Immature natural killer cell (primary cell): Measurements from ENCODE around the gene CPSF4L. TPM values are rescaled to one million over a fixed set of nuclear protein-coding genes. Genes with fewer than 3 reads are reported as not detected.

Experiments used
- DNase-seq, 3 donors: peaks; one replicate each; pipeline ENCODE4 v3.0.0; 2022; ENCODE audit warnings: mixed read lengths in 1 of 3
- H3K27ac Mint-ChIP-seq, 6 donors: one replicate each; pipeline ENCODE4 v1.8.0; 2020; ENCODE audit warnings: mixed read lengths in 6 of 6, mild to moderate bottlenecking in 5 of 6, inconsistent platforms in 4 of 6, moderate library complexity in 3 of 6
- H3K27me3 Mint-ChIP-seq, 3 donors: one replicate each; pipeline ENCODE4 v1.8.0; 2020 to 2021; ENCODE audit warnings: low read depth in 3 of 3, mild to moderate bottlenecking in 3 of 3, mixed read lengths in 3 of 3, moderate library complexity in 3 of 3, inconsistent platforms in 1 of 3
- H3K36me3 Mint-ChIP-seq, 3 donors: one replicate each; pipeline ENCODE4 v1.8.0; 2020; ENCODE audit warnings: mixed read lengths in 3 of 3, inconsistent platforms in 2 of 3, mild to moderate bottlenecking in 2 of 3
- H3K4me1 Mint-ChIP-seq, 2 donors: one replicate each; pipeline ENCODE4 v1.8.0; 2020; ENCODE audit warnings: inconsistent platforms in 2 of 2, mild to moderate bottlenecking in 2 of 2, mixed read lengths in 2 of 2, moderate library complexity in 1 of 2
- H3K4me3 Mint-ChIP-seq, 5 donors: one replicate each; pipeline ENCODE4 v1.8.0; 2020; ENCODE audit warnings: mild to moderate bottlenecking in 5 of 5, mixed read lengths in 5 of 5, inconsistent platforms in 3 of 5, moderate library complexity in 3 of 5
- H3K9me3 Mint-ChIP-seq, 6 donors: one replicate each; pipeline ENCODE4 v1.8.0; 2020; ENCODE audit warnings: mild to moderate bottlenecking in 6 of 6, mixed read lengths in 6 of 6, inconsistent platforms in 4 of 6, moderate library complexity in 3 of 6
- polyA plus RNA-seq, 3 donors: library from polyadenylated mRNA; unstranded; fragments of 300-500 nt; fragmentation: Illumina TruSeq; gene quantifications; one replicate each; pipeline ENCODE4 v1.2.3, GENCODE V29; 2021

The CPSF4L gene
- polyA plus RNA-seq, 3 donors from 2014 or later = not detected

DNA sequence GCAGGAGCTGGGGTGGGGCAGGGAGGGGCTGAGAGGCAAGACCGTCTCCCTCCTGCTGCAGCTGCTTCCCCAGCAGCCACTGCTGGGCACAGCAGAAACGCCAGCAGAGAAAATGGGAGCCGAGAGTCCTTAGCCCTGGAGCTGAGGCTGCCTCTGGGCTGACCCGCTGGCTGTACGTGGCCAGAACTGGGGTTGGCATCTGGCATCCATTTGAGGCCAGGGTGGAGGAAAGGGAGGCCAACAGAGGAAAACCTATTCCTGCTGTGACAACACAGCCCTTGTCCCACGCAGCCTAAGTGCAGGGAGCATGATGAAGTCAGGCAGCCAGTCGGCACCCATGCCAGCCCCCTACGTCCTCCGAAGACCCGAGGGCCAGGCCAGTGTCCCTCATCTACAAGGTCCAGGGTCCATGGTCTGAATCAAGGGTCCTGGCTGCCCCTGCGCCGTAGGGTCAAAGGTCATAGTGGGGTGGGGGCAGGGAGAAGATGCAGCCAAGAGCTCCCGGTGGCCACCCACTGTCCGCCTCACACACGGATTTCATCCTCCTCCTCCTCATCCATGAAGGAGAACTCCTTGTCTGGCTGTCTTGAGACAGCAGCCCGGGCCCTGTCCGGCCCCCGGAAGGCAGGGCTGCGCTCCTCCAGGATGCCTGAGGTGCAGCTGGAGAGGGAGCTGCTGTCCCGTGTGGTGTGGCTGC, 23.4 kb upstream of the CPSF4L start:
- DNase-seq = no peak
- peaks cover 0 to 6% (median 4%) of the 10 kb centered on the region in 3 donors for H3K27me3 Mint-ChIP-seq
- H3K4me1 Mint-ChIP-seq = peaks cover under 1 to 1% of the 10 kb centered on the region in 2 donors
- no peak overlapping the region for H3K4me3 Mint-ChIP-seq
- no peaks in the 10 kb centered on the region for H3K36me3 Mint-ChIP-seq
- H3K9me3 Mint-ChIP-seq = no peaks in the 10 kb centered on the region
- no peak overlapping the region for H3K27ac Mint-ChIP-seq

GRCh38 chr17:73284354-73284753, 22.7 kb upstream of the CPSF4L start:
- Mint-ChIP-seq H3K27ac (no peak overlapping the region), H3K9me3 (no peaks in the 10 kb centered on the region), H3K27me3 (peaks cover 0 to 6% (median 4%) of the 10 kb centered on the region in 3 donors), H3K36me3 (no peaks in the 10 kb centered on the region), H3K4me1 (no peaks in the 10 kb centered on the region), H3K4me3 (no peak overlapping the region)
- no peak for DNase-seq

DNA sequence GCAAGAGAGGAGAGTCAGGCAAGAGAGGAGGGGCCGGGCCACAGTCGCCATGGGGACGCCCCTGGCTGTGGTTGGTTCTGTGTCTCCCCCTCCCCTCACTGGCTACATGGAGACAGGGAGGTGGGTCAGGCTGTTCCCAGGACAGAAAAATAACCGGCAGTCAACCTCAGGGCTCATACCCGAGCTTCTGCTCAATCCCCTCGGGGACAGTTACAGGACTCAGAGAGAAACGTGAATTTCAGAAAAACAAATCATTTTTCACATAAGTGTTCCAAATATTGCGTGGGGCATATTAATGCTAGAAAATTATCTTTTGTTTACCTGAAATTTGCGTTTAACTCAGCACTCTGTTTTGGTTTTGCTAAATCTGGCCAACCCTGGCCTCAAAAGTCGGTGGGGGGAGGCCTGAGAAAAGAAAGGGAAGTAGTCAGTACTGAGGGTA, 22.2 kb upstream of the CPSF4L start:
- H3K9me3 Mint-ChIP-seq = no peaks in the 10 kb centered on the region
- H3K4me1 Mint-ChIP-seq = no peaks in the 10 kb centered on the region
- H3K27ac Mint-ChIP-seq = no peak overlapping the region
- H3K36me3 Mint-ChIP-seq = no peaks in the 10 kb centered on the region
- no peak for DNase-seq
- no peak overlapping the region for H3K4me3 Mint-ChIP-seq
- peaks cover 0 to 6% (median 6%) of the 10 kb centered on the region in 3 donors for H3K27me3 Mint-ChIP-seq

DNA sequence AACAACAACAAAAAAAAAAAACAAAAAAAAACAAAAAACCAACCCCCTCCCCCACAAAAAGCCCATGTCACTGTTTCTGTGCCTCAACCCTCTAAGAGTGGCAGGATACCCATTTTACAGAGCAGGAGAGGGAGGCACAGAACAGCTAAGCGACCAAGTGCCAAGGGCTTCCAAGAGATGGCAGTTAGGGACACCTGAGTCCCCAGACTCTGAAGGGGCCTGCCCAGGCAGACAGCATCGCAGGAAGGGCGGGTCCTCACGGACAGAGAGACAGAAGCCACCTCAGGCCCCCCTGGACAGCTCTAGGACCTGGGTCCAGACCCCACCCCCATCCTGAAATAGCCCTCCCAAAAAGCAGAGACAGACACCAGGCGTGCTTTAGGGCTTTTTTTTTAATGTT, 21.6 kb upstream of the CPSF4L start:
- no peak overlapping the region for H3K4me3 Mint-ChIP-seq
- no peaks in the 10 kb centered on the region for H3K9me3 Mint-ChIP-seq
- H3K36me3 Mint-ChIP-seq = no peaks in the 10 kb centered on the region
- DNase-seq = no peak
- H3K4me1 Mint-ChIP-seq = no peaks in the 10 kb centered on the region
- peaks cover 0 to 6% (median 6%) of the 10 kb centered on the region in 3 donors for H3K27me3 Mint-ChIP-seq
- no peak overlapping the region for H3K27ac Mint-ChIP-seq

DNA sequence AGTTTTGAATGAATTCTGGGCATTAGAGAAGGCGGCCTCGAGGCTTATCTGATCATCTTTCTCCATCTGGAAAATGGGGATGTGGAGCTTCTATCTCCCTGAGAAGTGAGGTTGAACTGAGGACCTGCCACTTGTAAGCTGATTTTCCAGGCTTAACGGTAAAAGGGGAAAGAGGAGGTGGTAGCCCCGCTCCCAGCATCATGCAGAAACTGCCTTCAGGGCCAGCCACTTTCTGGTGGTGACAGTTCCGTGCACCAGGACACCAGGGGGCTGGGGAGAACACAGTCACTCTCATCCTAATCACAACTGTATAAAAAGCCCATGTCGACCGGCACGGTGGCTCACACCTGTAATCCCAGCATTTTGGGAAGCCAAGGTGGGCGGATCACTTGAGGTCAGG, 20.9 kb upstream of the CPSF4L start:
- H3K27me3 Mint-ChIP-seq = peaks cover 0 to 6% (median 5%) of the 10 kb centered on the region in 3 donors
- H3K4me3 Mint-ChIP-seq = no peak overlapping the region
- no peaks in the 10 kb centered on the region for H3K4me1 Mint-ChIP-seq
- H3K9me3 Mint-ChIP-seq = no peaks in the 10 kb centered on the region
- H3K27ac Mint-ChIP-seq = no peak overlapping the region
- no peak for DNase-seq
- no peaks in the 10 kb centered on the region for H3K36me3 Mint-ChIP-seq

DNA sequence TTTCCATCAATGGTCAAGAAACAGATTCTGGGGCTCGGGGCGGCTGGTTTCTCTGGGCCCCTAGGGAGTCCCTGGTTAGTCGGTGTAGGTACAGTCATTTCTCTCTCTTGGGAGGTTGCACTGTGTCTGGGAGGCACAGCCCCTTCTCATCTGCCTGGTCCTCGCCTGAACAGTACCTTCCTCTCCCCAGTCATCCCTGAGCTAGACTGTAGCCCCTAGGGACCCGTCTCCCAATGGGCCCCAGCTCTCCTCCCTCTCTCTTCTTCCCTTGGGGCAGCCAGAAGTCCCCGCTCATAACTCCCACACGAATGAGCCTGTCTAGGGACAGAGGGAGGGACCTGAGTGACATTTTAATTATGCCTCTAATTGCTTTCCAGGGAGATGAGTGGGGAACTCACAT, 20.2 kb upstream of the CPSF4L start:
- no peaks in the 10 kb centered on the region for H3K36me3 Mint-ChIP-seq
- H3K27ac Mint-ChIP-seq = no peak overlapping the region
- H3K4me3 Mint-ChIP-seq = no peak overlapping the region
- no peaks in the 10 kb centered on the region for H3K4me1 Mint-ChIP-seq
- peaks cover 0 to 6% (median 4%) of the 10 kb centered on the region in 3 donors for H3K27me3 Mint-ChIP-seq
- H3K9me3 Mint-ChIP-seq = no peaks in the 10 kb centered on the region
- no peak for DNase-seq

GRCh38 chr17:73280191-73280590, 18.5 kb upstream of the CPSF4L start:
- no peaks in the 10 kb centered on the region for H3K9me3 Mint-ChIP-seq
- no peaks in the 10 kb centered on the region for H3K36me3 Mint-ChIP-seq

GRCh38 chr17:73279704-73280103, 18.0 kb upstream of the CPSF4L start:
- Mint-ChIP-seq H3K9me3 (no peaks in the 10 kb centered on the region), H3K4me3 (no peak overlapping the region), H3K27ac (no peak overlapping the region), H3K36me3 (no peaks in the 10 kb centered on the region), H3K4me1 (no peaks in the 10 kb centered on the region), H3K27me3 (peaks cover 2 to 6% (median 4%) of the 10 kb centered on the region in 3 donors)
- no peak for DNase-seq

More at GRCh38 chr17:73280191-73280590, 18.5 kb upstream of the CPSF4L start:
- Mint-ChIP-seq H3K4me3 (no peak overlapping the region), H3K4me1 (no peaks in the 10 kb centered on the region), H3K27me3 (peaks cover 2 to 6% (median 4%) of the 10 kb centered on the region in 3 donors), H3K27ac (no peak overlapping the region)
- no peak for DNase-seq

DNA sequence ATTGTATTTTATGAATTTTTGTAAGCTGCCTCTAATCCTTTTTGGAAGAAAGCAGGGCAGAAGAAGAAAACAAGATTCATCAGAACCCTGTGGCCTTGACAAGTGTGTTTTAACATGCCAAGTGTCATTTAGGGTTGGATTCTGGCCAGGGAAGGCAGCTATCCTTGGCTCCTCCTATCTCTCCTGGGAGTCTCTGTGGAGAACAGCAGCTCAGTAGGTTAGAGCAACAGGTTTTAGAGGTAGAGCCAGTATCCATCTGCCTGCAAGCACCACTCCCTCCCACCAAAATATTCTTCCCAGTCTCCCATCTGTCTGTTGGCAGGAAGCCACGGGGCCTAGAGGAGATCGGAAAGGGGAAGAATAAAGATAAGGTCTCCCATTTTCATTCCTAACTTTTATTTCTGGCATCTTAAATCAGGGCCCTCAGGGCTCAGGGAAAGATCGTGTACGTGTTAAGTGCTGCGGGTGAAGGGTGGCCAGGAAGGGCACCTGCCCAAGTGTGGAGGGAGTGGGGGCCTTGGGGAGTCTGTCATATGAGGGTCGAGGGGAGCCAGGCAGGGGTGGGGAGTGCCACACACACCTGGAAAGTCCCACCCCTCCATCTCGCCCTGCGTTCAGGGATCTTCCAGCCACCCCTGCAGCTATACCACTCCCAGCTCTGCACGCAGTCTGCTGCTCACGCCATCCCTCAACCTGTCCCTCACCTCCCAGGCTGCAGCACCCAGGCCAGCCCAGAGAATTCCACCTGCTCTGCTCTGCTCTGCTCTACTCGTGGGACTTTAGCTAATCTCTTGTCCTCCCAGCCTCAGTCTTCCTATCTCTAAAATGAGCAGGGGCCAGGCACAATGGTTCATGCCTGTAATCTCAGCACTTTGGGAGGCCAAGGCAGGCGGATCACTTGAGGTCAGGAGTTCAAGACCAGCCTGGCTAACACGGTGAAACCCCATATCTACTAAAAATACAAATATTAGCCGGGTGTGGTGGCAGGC, 17.1 kb upstream of the CPSF4L start:
- H3K4me3 Mint-ChIP-seq = no peak overlapping the region
- no peak overlapping the region for H3K27ac Mint-ChIP-seq
- H3K27me3 Mint-ChIP-seq = peaks cover 4 to 6% (median 6%) of the 10 kb centered on the region in 3 donors
- no peaks in the 10 kb centered on the region for H3K9me3 Mint-ChIP-seq
- no peaks in the 10 kb centered on the region for H3K4me1 Mint-ChIP-seq
- H3K36me3 Mint-ChIP-seq = no peaks in the 10 kb centered on the region
- DNase-seq = no peak

DNA sequence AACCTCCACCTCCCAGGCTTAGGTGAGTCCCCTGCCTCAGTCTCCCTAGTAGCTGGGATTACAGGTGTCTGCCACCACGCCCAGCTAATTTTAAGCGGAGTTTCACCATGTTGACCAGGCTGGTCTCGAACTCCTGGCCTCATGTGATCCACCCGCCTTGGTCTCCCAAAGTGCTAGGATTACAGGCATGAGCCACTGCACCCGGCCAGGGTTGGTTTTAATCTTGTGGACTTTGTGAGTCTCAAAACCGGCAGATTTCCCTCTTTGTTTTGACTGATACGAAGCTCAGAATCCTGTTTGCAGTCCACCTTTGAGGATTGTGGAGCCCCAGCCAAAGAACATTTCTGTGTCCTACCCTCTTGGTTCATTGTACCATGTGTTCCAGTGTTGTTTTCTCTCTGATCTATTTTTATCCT, 16.4 kb upstream of the CPSF4L start:
- Mint-ChIP-seq H3K27me3 (peaks cover 4 to 6% (median 4%) of the 10 kb centered on the region in 3 donors), H3K9me3 (no peaks in the 10 kb centered on the region), H3K4me1 (no peaks in the 10 kb centered on the region)

GRCh38 chr17:73274490-73274889, 12.8 kb upstream of the CPSF4L start:
- no peak overlapping the region for H3K4me3 Mint-ChIP-seq

More for the DNA sequence above, 16.4 kb upstream of the CPSF4L start:
- DNase-seq = no peak
- Mint-ChIP-seq H3K36me3 (no peaks in the 10 kb centered on the region), H3K27ac (no peak overlapping the region), H3K4me3 (no peak overlapping the region)

DNA sequence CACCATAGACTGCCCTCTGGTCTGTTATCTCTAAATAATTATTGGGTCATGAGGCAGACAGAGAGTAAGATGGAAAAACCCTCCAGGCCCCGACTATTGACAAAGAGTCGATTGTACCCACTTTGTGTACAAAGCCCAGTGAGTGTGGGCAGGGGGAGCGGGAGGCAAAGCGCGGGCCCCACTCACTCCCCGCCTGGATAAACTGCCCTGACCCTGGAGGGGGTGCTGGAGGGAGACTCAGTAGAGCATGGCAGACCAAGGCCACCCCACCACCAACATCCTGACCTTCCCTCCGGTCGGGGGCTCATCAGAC, 11.2 kb upstream of the CPSF4L start:
- H3K27me3 Mint-ChIP-seq = peaks cover 0 to 6% (median 2%) of the 10 kb centered on the region in 3 donors
- no peak overlapping the region for H3K27ac Mint-ChIP-seq
- H3K4me3 Mint-ChIP-seq = no peak overlapping the region
- no peak for DNase-seq
- H3K4me1 Mint-ChIP-seq = no peaks in the 10 kb centered on the region
- no peaks in the 10 kb centered on the region for H3K36me3 Mint-ChIP-seq
- H3K9me3 Mint-ChIP-seq = no peaks in the 10 kb centered on the region

More at GRCh38 chr17:73274490-73274889, 12.8 kb upstream of the CPSF4L start:
- Mint-ChIP-seq H3K9me3 (no peaks in the 10 kb centered on the region), H3K27ac (no peak overlapping the region), H3K36me3 (no peaks in the 10 kb centered on the region), H3K27me3 (peaks cover 0 to 6% (median 4%) of the 10 kb centered on the region in 3 donors), H3K4me1 (no peaks in the 10 kb centered on the region)
- DNase-seq = no peak

DNA sequence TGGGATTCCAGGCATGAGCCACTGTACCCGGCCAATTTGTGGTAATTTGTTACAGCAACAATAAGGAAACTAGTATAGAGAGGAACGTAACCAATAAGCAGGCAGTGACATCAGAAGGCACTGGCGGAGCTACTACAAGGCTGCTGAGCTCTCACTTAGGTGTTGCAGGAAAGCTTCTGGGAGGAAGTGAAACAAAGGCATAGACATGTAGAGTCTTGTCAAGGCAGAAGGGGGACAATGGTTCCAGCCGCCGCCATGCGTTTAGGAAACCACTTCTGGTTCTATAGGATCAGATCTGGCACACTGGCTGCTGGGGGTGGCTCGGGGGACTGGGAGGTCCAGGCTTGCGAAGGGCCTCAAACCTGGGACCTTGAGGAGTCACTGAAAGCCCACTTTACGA, 9.4 kb upstream of the CPSF4L start:
- Mint-ChIP-seq H3K9me3 (no peaks in the 10 kb centered on the region), H3K4me3 (no peak overlapping the region), H3K27me3 (peaks cover 0 to 6% (median 2%) of the 10 kb centered on the region in 3 donors), H3K36me3 (no peaks in the 10 kb centered on the region), H3K4me1 (no peaks in the 10 kb centered on the region), H3K27ac (no peak overlapping the region)
- DNase-seq = no peak

GRCh38 chr17:73269791-73270190, 8.1 kb upstream of the CPSF4L start:
- H3K4me1 Mint-ChIP-seq = no peaks in the 10 kb centered on the region
- no peak overlapping the region for H3K4me3 Mint-ChIP-seq
- no peak overlapping the region for H3K27ac Mint-ChIP-seq
- no peak for DNase-seq
- H3K9me3 Mint-ChIP-seq = no peaks in the 10 kb centered on the region
- no peaks in the 10 kb centered on the region for H3K36me3 Mint-ChIP-seq
- H3K27me3 Mint-ChIP-seq = peaks cover 0 to 4% (median 2%) of the 10 kb centered on the region in 3 donors
